Gastrocnemius medialis (tissue), 4 donors: Measurements from ENCODE around the gene TAGLN2. TPM values are rescaled to one million over a fixed set of nuclear protein-coding genes. Genes with fewer than 3 reads are reported as not detected.

ENCODE experiments used
- ATAC-seq, 2 donors: fragments of 150-250 bp; one replicate each; pipeline ENCODE4 v1.9.1; 2016
- DNase-seq, 2 donors: peaks; one replicate each; pipeline ENCODE4 v3.0.0-alpha.2; 2019
- H3K27ac ChIP-seq, 4 donors: fragments of 200-600 bp; sonication (generic); 1 replicate in 1 of 4; 2 replicates in 3 of 4; pipeline ENCODE4 v1.5.1; 2016 to 2018; ENCODE audit warnings: mild to moderate bottlenecking in 2 of 4, moderate library complexity in 1 of 4
- H3K27me3 ChIP-seq, 3 donors: fragments of 200-600 bp; sonication (generic) in 2 of 3; 1 replicate in 1 of 3; 2 replicates in 2 of 3; pipeline versions ENCODE4 v1.5.1 to v1.6.0; 2016 to 2019; ENCODE audit warnings: mild to moderate bottlenecking in 1 of 3, moderate library complexity in 1 of 3
- H3K36me3 ChIP-seq, 2 donors: fragments of 200-600 bp; sonication (generic) in 1 of 2; one replicate each; pipeline ENCODE4 v1.5.1; 2017 to 2018
- H3K4me1 ChIP-seq, 2 donors: fragments of 200-600 bp; sonication (generic) in 1 of 2; one replicate each; pipeline ENCODE4 v1.5.1; 2016 to 2017; ENCODE audit warnings: mild to moderate bottlenecking in 2 of 2
- H3K4me3 ChIP-seq, 4 donors: fragments of 200-600 bp; sonication (generic) in 3 of 4; 1 replicate in 1 of 4; 2 replicates in 3 of 4; pipeline ENCODE4 v1.5.1; 2016 to 2019; ENCODE audit warnings: mild to moderate bottlenecking in 2 of 4
- H3K9me3 ChIP-seq, 3 donors: fragments of 200-600 bp; sonication (generic) in 2 of 3; 1 replicate in 1 of 3; 2 replicates in 2 of 3; pipeline ENCODE4 v1.5.1; 2016 to 2019
- CTCF ChIP-seq, 5 experiments: fragments of 450-650 bp in 3 of 5; fragments of 200-600 bp in 2 of 5; sonication (generic) in 2 of 5; IDR thresholded peaks in 4 of 5; conservative IDR thresholded peaks in 1 of 5; 1 replicate in 4 of 5; 2 replicates in 1 of 5; pipeline ENCODE4 v1.5.1; 2016 to 2019; ENCODE audit warnings: antibody characterized with exemption in 5 of 5, mild to moderate bottlenecking in 3 of 5, moderate library complexity in 3 of 5
- POLR2A ChIP-seq, 2 donors: fragments of 450-650 bp; IDR thresholded peaks; one replicate each; pipeline ENCODE4 v1.6.1; 2017; ENCODE audit warnings: antibody characterized with exemption in 2 of 2, mild to moderate bottlenecking in 2 of 2, moderate library complexity in 2 of 2
- in situ Hi-C, 4 donors: fragments of 200-750 bp; cut with MboI; loops; one replicate each; pipeline versions ENCODE4 v1.15.0 to v1.8.0; 2017; ENCODE audit warnings: low sequenced_read_pairs in 4 of 4
- intact Hi-C: fragments of 100-400 bp; cut with DNase I; formaldehyde crosslinking; loops from one replicate; pipeline ENCODE4 v1.15.1; 2023; ENCODE audit warnings: low total_unique reads
- total RNA-seq, 4 donors: library from RNA; depleted of rRNA; stranded (reverse); fragments of >200 nt; gene quantifications; one replicate each; pipeline versions ENCODE4 v1.1.0 to v1.2.3, GENCODE V29; 2016

Gene TAGLN2
- total RNA-seq, 4 donors from 2014 or later: 28.8 to 48.2 (median 37.5) TPM

DNA sequence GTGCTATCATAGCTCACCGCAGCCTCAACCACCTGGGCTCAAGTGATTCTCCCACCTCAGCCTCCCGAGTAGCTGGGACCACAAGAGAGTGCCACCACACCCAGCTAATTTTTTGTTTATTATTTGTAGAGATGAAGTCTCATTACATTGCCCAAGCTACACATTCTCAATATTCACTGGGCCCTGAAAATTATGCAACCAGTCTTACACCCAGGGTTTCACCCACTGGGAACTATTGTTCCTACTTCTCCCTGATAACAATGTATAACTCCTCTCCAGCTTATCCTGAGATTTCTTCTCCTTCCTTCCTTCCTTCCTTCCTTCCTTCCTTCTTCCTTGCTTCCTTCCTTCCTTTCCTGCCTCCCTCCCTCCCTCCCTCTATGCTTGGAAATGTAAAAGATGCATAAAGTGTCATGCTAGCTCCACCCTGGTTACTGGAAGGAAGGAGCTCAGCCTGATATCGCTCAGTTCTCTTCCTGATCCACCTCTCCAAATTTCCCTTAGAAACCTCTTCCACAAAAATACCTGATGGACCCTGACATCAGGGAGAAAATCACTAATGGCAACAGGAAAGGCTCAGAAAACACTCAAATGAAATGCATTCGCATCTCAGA lies 51.7 kb downstream of the TAGLN2 start:
- in situ Hi-C loops: no loop called here

GRCh38 chr1:159872891-159873290 lies 52.4 kb downstream of the TAGLN2 start:
- Histone ChIP-seq H3K36me3 (no peaks in the 10 kb centered on the region), H3K4me3 (no peak overlapping the region), H3K27me3 (peaks cover 0 to 11% (median 0%) of the 10 kb centered on the region in 3 donors), H3K9me3 (no peaks in the 10 kb centered on the region), H3K4me1 (peaks cover 0 to 4% of the 10 kb centered on the region in 2 donors), H3K27ac (no peak overlapping the region)
- in situ Hi-C loops (no loop called here), intact Hi-C loops (no loop called here)
- ATAC-seq: no peak
- TF ChIP-seq POLR2A (IDR thresholded peaks at IDR 0.05) (no peak), CTCF (IDR thresholded peaks at IDR 0.05 in 4 of 5, conservative IDR thresholded peaks at IDR 0.05 in 1 of 5) (no peak)
- DNase-seq: no peak

More for the DNA sequence above, 51.7 kb downstream of the TAGLN2 start:
- H3K4me3 ChIP-seq: no peak overlapping the region
- no peaks in the 10 kb centered on the region for H3K9me3 ChIP-seq
- intact Hi-C loops: no loop called here
- no peaks in the 10 kb centered on the region for H3K4me1 ChIP-seq
- H3K27me3 ChIP-seq: peaks cover 0 to 11% (median 0%) of the 10 kb centered on the region in 3 donors
- ATAC-seq: no peak
- no peak overlapping the region for H3K27ac ChIP-seq
- no peak for DNase-seq
- TF ChIP-seq POLR2A (IDR thresholded peaks at IDR 0.05): no peak
- no peak for TF ChIP-seq CTCF (IDR thresholded peaks at IDR 0.05 in 4 of 5, conservative IDR thresholded peaks at IDR 0.05 in 1 of 5)
- H3K36me3 ChIP-seq: no peaks in the 10 kb centered on the region

DNA sequence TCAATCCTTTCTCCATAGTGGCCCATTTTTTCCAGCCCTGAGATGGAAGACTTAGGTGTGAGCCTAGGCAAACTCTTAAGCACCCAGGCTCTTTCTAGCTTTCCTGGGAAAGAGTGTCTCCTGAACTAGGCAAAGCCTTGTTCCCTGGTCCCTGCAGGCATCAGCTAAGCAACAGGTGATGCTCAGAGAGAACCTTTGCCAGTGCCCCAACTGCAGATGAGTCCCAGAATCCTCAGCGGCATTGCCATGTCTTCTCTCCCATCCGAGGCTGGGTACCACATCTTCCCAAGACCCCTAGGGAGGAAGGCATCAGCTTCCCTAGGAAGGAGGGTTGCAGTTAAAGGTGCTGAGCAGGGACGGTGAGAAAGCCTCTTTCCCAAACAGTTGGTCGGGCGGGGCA lies 54.6 kb downstream of the TAGLN2 start:
- no peak overlapping the region for H3K27ac ChIP-seq
- H3K9me3 ChIP-seq: no peaks in the 10 kb centered on the region
- TF ChIP-seq CTCF (IDR thresholded peaks at IDR 0.05 in 4 of 5, conservative IDR thresholded peaks at IDR 0.05 in 1 of 5): no peak
- no peak for TF ChIP-seq POLR2A (IDR thresholded peaks at IDR 0.05)
- no peak overlapping the region for H3K4me3 ChIP-seq
- peaks cover 0 to 7% of the 10 kb centered on the region in 2 donors for H3K4me1 ChIP-seq
- intact Hi-C loops (no loop called here), in situ Hi-C loops (no loop called here)
- H3K27me3 ChIP-seq: peaks cover 0 to 11% (median 0%) of the 10 kb centered on the region in 3 donors
- no peak for DNase-seq
- ATAC-seq: no peak
- no peaks in the 10 kb centered on the region for H3K36me3 ChIP-seq

DNA sequence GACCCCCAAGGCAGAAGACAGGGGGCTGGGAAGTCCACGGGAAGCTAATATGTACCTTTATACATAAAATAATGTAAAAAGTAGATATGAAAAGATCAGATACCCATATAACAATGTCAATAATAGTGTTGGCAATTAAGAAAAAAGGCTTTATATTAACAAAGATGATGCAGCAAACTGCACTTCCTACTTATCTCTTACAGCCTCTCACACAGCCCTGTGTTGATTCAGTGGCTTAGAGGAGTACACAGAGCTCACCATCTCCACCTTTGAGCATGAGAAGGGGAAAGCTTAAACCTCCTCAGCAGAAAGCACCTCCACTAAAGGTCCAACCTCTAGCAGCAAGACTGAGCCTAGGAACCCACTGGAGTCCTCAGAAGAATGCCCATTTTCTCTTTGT lies 55.7 kb downstream of the TAGLN2 start:
- peaks cover 0 to 11% (median 0%) of the 10 kb centered on the region in 3 donors for H3K27me3 ChIP-seq
- TF ChIP-seq CTCF (IDR thresholded peaks at IDR 0.05 in 4 of 5, conservative IDR thresholded peaks at IDR 0.05 in 1 of 5) (no peak), POLR2A (IDR thresholded peaks at IDR 0.05) (no peak)
- no peaks in the 10 kb centered on the region for H3K9me3 ChIP-seq
- H3K4me1 ChIP-seq: peaks cover 0 to 7% of the 10 kb centered on the region in 2 donors
- no peak overlapping the region for H3K27ac ChIP-seq
- no peak overlapping the region for H3K4me3 ChIP-seq
- DNase-seq (no peak), ATAC-seq (no peak)
- intact Hi-C loops: no loop called here
- in situ Hi-C loops: no loop called here
- no peaks in the 10 kb centered on the region for H3K36me3 ChIP-seq

- Histone ChIP-seq H3K27ac (no peak overlapping the region), H3K9me3 (no peaks in the 10 kb centered on the region), H3K4me3 (no peak overlapping the region), H3K36me3 (no peaks in the 10 kb centered on the region), H3K4me1 (peaks cover 0 to 7% of the 10 kb centered on the region in 2 donors), H3K27me3 (peaks cover 0 to 11% (median 0%) of the 10 kb centered on the region in 3 donors)
- TF ChIP-seq POLR2A (IDR thresholded peaks at IDR 0.05) (no peak), CTCF (IDR thresholded peaks at IDR 0.05 in 4 of 5, conservative IDR thresholded peaks at IDR 0.05 in 1 of 5) (no peak)
- DNase-seq (no peak), ATAC-seq (no peak)
- intact Hi-C loops (no loop called here), in situ Hi-C loops (no loop called here)
These were observed 56.1 kb downstream of the TAGLN2 start for GRCh38 chr1:159869173-159869572.
